Activated naive CD8-positive, alpha-beta T cell treated with anti-CD3 and anti-CD28 coated beads, Interleukin-2, amount 50 U/mL, for 24 hours (primary cell): ENCODE data around the gene E2F4.

ENCODE experiments used
- ATAC-seq: fragments of 150-1000 bp; cut with Tn5 transposase; one replicate; pipeline ENCODE4 v1.10.0; 2021
- DNase-seq: peaks from one replicate; pipeline ENCODE4 v3.0.0; 2021
- H3K27ac Mint-ChIP-seq: one replicate; pipeline ENCODE4 v1.8.0; 2021; ENCODE audit warnings: mild to moderate bottlenecking, mixed read lengths
- H3K27me3 Mint-ChIP-seq: one replicate; pipeline ENCODE4 v1.8.0; 2021; ENCODE audit warnings: mixed read lengths
- H3K36me3 Mint-ChIP-seq: one replicate; pipeline ENCODE4 v1.8.0; 2021; ENCODE audit warnings: low read depth, mixed read lengths
- H3K4me1 Mint-ChIP-seq: one replicate; pipeline ENCODE4 v1.8.0; 2021; ENCODE audit warnings: mixed read lengths
- H3K4me3 Mint-ChIP-seq: one replicate; pipeline ENCODE4 v1.8.0; 2021; ENCODE audit warnings: mild to moderate bottlenecking, moderate library complexity, mixed read lengths
- H3K9me3 Mint-ChIP-seq: one replicate; pipeline ENCODE4 v1.8.0; 2021; ENCODE audit warnings: mixed read lengths

E2F4 gene

DNA sequence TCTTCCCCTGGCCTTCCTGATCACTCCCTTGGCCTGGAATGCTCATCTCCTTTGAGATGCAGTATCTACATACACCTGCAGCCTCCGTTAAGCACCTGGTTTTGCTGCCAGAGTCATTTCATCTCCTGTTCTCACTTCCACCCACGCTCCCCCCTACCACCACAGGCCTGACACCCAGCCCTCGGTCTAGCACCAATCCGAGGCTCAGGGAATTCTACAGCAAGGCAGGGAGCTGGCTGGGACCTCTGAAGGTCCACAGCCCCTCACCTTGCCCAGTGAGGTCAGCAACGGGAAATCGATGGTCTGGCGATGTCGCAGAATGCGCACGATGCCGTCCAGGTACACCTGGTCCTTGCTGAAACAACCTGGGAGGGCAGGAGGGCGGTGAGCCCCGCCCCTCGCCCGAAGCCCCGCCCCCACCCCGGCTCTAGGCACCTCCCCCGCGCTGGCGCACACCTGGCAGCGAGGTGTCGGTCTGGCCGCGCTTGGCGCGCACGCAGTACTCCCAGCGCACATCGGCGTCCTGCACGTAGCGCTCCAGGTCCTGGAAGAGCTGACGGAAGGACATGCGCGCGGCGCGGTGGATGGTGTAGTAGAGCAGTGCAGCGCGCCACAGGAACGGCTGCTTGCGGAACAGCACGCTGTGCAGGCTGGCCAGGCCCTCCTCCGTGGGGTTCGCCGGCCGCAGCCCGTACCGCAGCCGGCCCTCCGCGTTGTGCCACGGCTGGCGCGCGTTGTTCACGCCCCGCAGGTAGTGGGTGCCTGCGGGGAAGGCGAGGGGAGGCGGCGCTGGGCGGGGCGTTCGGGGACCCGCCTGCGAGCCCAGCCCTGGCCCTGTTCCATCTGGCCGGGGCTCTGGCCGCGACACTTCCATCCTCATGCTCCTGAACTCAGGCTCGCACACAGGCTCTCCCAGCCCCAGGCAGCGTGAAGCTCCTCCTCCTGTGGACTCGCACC, 13.9 kb upstream of the E2F4 start:
- Mint-ChIP-seq H3K4me3 (peak overlapping the region; percentile 38), H3K9me3 (no peaks in the 10 kb centered on the region), H3K27ac (no peak overlapping the region), H3K36me3 (no peaks in the 10 kb centered on the region), H3K4me1 (peaks cover 23% of the 10 kb centered on the region), H3K27me3 (peaks cover 49% of the 10 kb centered on the region)
- peak; percentile 38 for ATAC-seq
- DNase-seq, result peak; percentile 53

DNA sequence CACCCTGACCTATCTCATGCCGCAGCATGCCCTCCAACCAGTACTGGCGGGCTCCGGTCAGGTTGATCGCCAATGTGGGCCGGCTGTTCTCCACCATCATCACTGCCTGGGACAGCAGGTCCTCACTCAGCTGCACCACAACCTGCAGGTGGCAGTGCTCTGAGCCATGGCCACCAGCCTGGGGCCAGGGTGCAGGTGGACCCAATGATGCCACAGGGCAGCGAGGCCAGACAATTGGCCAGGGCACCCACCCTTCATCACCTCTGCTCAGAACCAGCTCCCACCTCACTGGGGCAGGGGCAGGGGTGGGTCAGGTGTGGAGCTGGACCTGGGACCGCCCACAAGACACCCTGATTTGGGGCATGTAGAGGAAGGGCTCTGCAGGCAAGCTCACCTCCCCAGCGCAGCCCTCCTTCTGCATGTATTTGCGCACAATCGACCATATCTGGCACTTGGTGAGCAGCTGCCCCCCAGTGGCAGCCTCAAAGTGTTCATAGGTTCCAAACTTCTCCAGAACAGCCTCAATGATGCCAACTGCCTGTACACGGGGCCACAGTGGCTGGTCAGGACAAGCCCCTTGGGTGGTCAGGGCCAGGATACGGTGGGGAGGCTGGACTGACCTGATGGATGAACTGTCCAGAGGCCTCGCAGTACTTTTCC, 12.4 kb upstream of the E2F4 start:
- Mint-ChIP-seq H3K9me3 (no peaks in the 10 kb centered on the region), H3K4me3 (no peak overlapping the region), H3K4me1 (peaks cover 15% of the 10 kb centered on the region), H3K27me3 (peaks cover 38% of the 10 kb centered on the region), H3K27ac (no peak overlapping the region), H3K36me3 (no peaks in the 10 kb centered on the region)
- DNase-seq, result no peak
- no peak for ATAC-seq

DNA sequence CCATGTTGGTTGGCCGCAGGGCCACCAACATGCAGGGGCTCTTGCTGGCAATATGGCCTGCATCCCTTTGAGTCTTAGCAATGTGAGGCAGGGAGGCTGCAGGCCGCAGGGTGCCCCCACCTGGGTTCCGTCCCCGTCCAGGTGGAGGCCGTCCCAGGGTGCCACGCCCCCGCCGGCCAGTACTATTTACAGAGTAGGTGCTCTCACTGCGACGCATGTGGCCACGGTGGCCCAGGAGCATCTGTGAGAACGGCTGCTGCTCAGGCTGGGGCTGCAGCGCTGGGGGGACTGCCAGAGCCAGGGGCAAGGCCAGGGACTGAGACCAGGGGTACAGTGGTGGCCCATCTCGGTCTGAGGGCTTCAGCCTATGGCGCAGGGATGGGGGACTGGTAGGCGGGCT, 11.8 kb upstream of the E2F4 start:
- Mint-ChIP-seq H3K4me1 (peaks cover 20% of the 10 kb centered on the region), H3K27ac (no peak overlapping the region), H3K4me3 (no peak overlapping the region), H3K36me3 (no peaks in the 10 kb centered on the region), H3K9me3 (no peaks in the 10 kb centered on the region), H3K27me3 (peaks cover 40% of the 10 kb centered on the region)
- no peak for ATAC-seq
- no peak for DNase-seq

DNA sequence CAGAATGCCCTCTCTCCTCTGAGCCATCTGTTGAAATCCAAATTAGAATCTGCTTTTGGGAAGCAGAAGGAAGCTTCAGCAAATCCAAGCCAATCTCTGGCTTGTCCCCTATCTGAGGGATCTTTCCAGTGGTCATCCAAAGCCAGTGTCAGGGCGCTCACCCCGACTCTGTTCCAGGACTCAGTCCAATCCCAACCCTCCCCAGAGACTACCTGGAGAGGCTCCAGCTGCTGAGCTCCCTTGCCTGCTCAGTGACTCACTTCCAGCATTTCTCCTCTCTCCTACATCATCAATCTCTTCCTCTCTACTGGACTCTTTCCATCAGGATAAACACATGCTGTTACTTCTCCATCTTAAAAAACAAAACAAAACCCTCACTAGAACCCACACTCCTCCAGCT, 10.6 kb upstream of the E2F4 start:
- H3K4me1 Mint-ChIP-seq, result peaks cover 27% of the 10 kb centered on the region
- no peak overlapping the region for H3K4me3 Mint-ChIP-seq
- ATAC-seq, result no peak
- H3K9me3 Mint-ChIP-seq, result no peaks in the 10 kb centered on the region
- H3K27ac Mint-ChIP-seq, result no peak overlapping the region
- no peaks in the 10 kb centered on the region for H3K36me3 Mint-ChIP-seq
- H3K27me3 Mint-ChIP-seq, result peaks cover 35% of the 10 kb centered on the region
- DNase-seq, result no peak

DNA sequence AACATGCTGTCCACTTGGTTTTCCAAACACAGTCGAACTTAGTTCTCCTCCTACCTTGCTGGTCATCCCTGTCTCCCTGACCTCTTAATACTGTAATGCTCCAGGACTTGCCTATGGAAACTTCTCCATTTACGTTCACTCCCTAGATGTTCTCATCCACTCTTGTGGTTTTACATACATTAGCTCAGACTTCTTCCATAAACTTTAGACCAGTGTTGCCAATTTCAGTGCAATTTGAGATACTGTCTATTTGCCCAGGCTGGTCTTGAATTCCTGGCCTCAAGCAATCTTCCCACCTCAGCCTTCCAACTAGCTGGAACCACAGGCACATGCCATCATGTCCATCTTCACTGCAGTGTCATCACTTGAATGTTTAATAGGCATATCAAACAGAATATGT, 9.7 kb upstream of the E2F4 start:
- ATAC-seq (no peak), DNase-seq (no peak)
- H3K27ac Mint-ChIP-seq, result no peak overlapping the region
- peaks cover 24% of the 10 kb centered on the region for H3K4me1 Mint-ChIP-seq
- no peaks in the 10 kb centered on the region for H3K9me3 Mint-ChIP-seq
- no peaks in the 10 kb centered on the region for H3K36me3 Mint-ChIP-seq
- no peak overlapping the region for H3K4me3 Mint-ChIP-seq
- peaks cover 28% of the 10 kb centered on the region for H3K27me3 Mint-ChIP-seq

DNA sequence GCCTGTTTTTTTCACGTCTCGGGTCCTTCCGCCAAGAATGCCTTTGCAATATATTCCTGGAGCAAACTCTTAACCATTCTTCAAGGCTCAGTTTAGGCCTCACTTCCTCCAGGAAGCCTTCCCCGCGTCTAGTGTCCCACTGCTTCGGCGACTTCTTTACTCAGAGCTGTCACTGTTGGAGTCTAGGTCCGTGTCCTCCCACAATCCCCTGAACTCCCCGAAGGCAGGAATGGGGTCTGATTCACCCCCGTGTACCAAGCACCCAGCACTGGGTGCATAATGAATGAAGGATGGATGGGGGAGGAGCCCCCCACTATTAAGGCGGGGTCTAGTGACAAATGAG, 8.7 kb upstream of the E2F4 start:
- Mint-ChIP-seq H3K9me3 (no peaks in the 10 kb centered on the region), H3K36me3 (no peaks in the 10 kb centered on the region), H3K4me1 (peaks cover 19% of the 10 kb centered on the region), H3K27ac (no peak overlapping the region), H3K4me3 (no peak overlapping the region), H3K27me3 (peaks cover 23% of the 10 kb centered on the region)
- ATAC-seq, result no peak
- DNase-seq, result no peak

DNA sequence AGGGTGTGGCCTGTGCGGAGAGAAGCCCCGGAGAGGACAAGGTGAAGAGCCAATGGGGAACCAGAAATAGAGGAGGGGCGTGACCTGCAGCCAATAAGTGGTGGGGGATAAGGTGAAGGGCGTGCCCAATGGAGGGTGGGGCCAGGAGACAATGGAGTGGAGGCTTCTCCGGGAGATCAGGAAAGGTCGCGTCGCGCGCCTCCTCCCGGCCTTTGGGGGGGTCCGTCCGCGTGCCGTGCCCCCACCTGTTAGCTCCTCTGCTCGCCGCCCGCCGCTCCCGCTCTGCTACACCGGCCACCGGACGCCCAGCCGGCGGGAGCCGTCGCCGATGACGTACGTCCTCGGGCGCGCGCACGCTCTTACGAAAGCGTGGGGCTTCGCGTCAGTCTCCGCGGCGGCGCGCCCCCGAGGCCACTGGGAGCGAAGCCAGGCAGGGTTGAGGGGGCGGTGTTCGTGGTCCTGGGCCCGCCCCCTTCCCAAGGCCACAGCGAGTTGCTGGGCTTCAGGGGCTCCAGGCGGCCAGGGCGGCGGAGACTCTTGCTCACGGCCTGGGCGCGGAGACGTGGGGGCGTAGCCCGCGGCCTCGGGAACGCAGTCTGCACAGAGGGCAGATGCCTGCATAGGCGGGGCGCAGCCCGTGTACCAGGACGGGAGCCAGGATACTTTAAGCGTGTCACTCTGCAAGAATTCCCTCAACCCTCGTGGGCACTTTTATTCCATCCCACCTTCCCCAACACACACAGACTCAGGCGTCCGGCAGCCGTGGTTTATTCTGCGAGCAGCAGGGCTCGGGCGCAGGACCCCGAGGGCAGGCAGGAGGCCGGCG, 8.1 kb upstream of the E2F4 start, which contains the start of gene MATCAP1:
Gene MATCAP1, minus strand, starts transcription at position 337 of the 826 bp plus-strand sequence. CDS start 3,353 bp downstream, outside the sequence.
- DNase-seq (peak; percentile 91), ATAC-seq (peak; percentile 94)
- peaks cover 19% of the 10 kb centered on the region for H3K27me3 Mint-ChIP-seq
- H3K4me1 Mint-ChIP-seq, result peaks cover 15% of the 10 kb centered on the region
- no peak within 1 kb of the TSS for H3K27ac Mint-ChIP-seq
- no peaks in the 10 kb centered on the region for H3K9me3 Mint-ChIP-seq
- H3K4me3 Mint-ChIP-seq, result peak within 1 kb of the TSS; percentile 72
- no peaks in the 10 kb centered on the region for H3K36me3 Mint-ChIP-seq

DNA sequence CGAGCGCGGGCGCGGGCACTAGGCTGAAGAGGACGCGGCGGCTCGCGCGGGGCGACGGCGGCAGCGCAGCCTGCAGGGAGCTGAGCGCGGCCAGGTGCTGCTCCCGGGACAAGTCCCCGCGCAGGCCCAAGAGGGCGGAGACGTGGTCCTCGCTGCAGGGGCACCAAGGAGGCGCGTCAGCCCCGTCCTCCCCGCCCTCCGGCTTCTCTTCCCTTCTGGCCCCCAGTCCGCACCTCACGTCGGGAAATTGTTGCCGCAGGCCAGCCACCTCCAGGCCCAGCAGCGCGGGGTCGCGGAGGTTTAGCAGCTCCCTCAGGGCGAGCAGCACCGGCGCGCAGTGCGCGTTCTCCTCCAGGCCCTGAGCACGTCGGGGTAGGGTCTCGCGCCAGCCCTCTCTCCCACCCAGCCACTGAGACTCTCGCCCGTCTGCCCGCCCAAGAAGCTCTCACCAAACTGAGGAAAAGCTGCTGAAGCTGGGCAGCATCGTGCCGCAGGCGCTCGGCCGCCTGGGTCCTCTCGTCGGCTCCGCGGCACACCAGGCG, 7.4 kb upstream of the E2F4 start:
- Mint-ChIP-seq H3K27me3 (peaks cover 12% of the 10 kb centered on the region), H3K4me1 (peaks cover 15% of the 10 kb centered on the region), H3K27ac (no peak overlapping the region), H3K4me3 (peak overlapping the region; percentile 72), H3K36me3 (no peaks in the 10 kb centered on the region), H3K9me3 (no peaks in the 10 kb centered on the region)
- DNase-seq (no peak), ATAC-seq (no peak)

DNA sequence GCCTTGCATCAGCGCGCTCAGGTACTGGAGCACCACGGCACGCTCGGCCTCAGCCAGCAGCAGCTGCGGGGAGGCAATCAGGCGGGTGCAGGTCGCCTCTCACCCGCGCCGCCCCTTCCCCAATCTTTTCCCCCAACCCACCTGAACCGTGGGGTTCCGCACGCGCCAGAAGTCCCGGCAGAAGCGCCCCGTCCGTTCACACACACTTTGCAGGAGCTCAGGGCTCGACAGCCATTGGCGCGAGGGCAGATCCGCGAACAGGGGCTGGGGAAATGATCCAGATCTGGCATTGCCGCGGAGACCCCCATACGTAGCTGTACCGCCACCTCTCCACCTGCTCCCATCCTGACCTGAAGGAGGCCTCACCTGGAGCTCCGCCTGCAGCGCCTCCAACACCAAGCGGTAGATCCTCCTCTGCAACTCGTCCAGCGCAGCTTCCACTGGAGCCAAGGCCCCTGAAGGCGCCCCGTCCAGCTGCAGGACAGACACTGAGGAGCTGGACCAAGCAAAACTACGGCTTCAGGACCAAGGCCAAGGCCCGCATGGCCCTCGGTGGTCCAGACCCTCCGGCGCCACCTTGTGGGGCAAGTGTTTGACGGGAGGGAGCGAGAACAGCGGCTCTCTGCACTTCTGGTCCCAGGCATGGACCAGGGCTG, 6.8 kb upstream of the E2F4 start:
- Mint-ChIP-seq H3K4me3 (peak overlapping the region; percentile 72), H3K4me1 (peaks cover 15% of the 10 kb centered on the region)
- peak; percentile 34 for ATAC-seq

DNA sequence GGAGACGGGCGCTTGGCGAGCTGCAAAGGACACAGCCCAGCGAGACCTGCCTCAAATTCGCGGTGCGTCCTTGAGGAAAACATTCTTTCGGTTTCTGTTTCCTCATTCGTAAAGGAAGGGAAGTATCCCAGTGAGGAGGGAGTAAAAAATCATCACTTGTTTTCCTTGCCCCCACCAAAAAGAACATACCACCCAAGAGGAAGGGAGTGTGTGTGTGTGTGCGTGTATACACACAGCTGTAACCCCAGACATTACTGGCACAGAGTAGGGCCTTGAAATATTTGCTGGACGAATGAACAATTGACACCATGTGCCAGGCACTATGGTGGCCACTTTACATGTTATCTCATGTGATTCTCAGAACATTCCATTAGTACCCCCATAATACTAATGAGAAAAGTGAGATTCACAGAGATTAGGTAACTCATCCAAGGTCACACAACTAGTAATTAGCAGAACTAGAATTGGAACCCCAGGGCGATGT, 6.3 kb upstream of the E2F4 start:
- no peaks in the 10 kb centered on the region for H3K36me3 Mint-ChIP-seq
- H3K27ac Mint-ChIP-seq, result no peak overlapping the region
- H3K4me1 Mint-ChIP-seq, result peaks cover 15% of the 10 kb centered on the region
- DNase-seq (no peak), ATAC-seq (no peak)
- H3K9me3 Mint-ChIP-seq, result no peaks in the 10 kb centered on the region
- peak overlapping the region; percentile 72 for H3K4me3 Mint-ChIP-seq
- peaks cover 9% of the 10 kb centered on the region for H3K27me3 Mint-ChIP-seq

More for the DNA sequence above, 6.8 kb upstream of the E2F4 start:
- H3K36me3 Mint-ChIP-seq, result no peaks in the 10 kb centered on the region
- no peaks in the 10 kb centered on the region for H3K9me3 Mint-ChIP-seq
- peaks cover 9% of the 10 kb centered on the region for H3K27me3 Mint-ChIP-seq
- DNase-seq, result peak; percentile 92
- peak overlapping the region; percentile 54 for H3K27ac Mint-ChIP-seq

DNA sequence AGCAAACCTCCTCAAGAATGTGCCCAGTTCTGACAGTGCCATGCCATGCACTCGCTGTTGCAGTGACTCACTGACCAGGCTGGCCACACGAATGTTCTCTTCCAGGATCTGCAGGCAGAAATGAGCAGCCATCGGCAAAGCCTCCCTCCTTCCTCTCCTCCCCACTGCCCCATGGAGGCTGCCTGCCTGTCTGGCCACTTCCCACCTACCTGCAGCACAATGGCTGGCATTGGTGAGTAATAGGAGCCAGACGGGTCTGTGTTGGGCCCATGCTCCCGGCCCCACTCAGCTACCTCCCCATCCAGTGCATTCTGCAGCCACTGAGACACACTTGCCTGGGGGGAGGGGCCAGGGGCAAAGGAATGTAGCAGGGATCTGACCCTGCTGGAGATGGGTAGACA, 5.4 kb upstream of the E2F4 start:
- ATAC-seq, result no peak
- H3K27ac Mint-ChIP-seq, result no peak overlapping the region
- no peaks in the 10 kb centered on the region for H3K36me3 Mint-ChIP-seq
- H3K4me3 Mint-ChIP-seq, result no peak overlapping the region
- H3K4me1 Mint-ChIP-seq, result peaks cover 19% of the 10 kb centered on the region
- DNase-seq, result no peak
- peaks cover 9% of the 10 kb centered on the region for H3K27me3 Mint-ChIP-seq
- H3K9me3 Mint-ChIP-seq, result no peaks in the 10 kb centered on the region

DNA sequence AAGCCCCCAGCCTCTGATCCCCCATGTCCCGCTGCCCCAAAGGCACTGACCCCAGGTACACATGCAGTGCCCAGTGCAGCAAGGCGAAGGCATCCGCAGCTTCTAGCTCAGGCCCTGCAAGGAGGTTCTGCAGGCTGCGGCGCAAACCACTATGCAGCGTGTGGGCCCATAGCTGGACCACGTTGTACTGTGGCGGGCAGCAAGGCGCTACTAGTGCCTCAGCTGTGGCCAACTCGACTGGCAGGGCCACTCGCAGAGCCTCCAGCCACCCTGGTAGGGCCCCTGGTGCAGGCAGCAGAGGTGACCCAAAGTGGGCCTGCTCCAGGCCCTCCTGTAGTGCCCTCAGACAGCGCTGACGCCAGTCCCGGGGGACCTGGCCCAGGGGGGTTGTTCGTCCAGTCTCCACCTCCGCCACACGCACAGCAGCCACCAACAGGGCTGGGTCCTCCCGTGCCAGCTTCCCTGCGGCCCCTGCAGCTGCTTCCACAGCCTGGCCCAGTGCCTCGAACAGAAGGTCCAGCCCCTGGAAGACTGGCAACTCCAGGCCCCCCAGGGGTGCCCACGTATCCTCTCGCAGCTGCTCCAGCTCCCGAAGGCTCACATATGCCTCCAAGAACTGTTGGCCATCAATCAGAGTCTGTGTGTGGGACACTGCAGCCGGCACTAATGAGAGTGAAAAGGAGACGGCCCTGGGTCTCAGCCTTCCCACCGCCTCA, 4.6 kb upstream of the E2F4 start:
- Mint-ChIP-seq H3K27ac (no peak overlapping the region), H3K27me3 (peaks cover 9% of the 10 kb centered on the region), H3K36me3 (no peaks in the 10 kb centered on the region), H3K9me3 (no peaks in the 10 kb centered on the region), H3K4me3 (no peak overlapping the region), H3K4me1 (peaks cover 22% of the 10 kb centered on the region)
- DNase-seq (no peak), ATAC-seq (no peak)

DNA sequence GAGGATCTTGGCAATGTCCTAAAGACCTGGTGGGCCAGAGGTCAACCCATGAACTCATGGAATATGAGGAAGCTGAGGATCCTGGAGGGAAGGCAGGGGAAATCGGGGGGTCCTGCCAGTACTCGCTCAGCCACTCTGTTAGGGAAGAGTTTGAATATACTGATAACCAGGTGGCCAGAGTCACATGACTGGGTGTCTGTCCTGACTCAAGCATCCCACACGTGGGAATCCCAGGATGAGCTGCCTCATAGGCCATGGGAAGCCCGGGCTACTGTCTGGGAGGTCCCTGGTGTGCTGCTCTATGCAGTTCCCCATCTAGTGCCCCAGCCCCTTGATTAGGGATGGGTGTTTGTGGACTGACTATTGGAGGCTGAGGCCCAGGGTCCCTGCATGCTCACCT, 3.6 kb upstream of the E2F4 start:
- no peaks in the 10 kb centered on the region for H3K9me3 Mint-ChIP-seq
- H3K27me3 Mint-ChIP-seq, result peaks cover 9% of the 10 kb centered on the region
- H3K4me3 Mint-ChIP-seq, result no peak overlapping the region
- no peak for ATAC-seq
- DNase-seq, result no peak
- peak overlapping the region; percentile 39 for H3K27ac Mint-ChIP-seq
- H3K36me3 Mint-ChIP-seq, result peaks cover 9% of the 10 kb centered on the region
- peaks cover 31% of the 10 kb centered on the region for H3K4me1 Mint-ChIP-seq
